Inferior parietal cortex (tissue), 1 donor: ENCODE measurements around the gene OR5M8.

Experiments used
- DNase-seq: peaks from one replicate; pipeline ENCODE4 v3.0.0-alpha.2; 2016; ENCODE audit errors: extremely low spot score

Gene OR5M8

DNA sequence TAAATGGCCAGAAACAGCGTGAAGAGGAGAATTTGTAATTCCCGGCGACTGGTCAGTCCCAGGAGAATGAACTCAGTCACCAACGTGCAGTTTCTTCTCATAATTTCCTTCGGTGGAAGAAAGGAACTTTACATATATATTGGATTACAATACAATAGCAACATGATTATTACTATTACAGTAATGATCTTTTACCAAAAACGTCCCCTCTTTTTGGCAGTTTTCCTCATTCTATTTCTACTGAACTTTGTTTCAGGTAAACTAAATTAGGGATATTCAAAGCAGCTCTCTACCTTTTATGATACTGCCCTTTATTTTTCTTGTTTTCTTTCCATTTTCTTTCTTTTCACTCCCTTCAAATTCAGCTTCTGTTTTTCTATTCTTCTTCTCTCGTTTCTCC, at the start of gene OR5M8:
OR5M8 (minus strand) TSS at position 101 of the 400 bp plus-strand sequence; CDS start at position 101, 0 bp downstream.
- no peak for DNase-seq

DNA sequence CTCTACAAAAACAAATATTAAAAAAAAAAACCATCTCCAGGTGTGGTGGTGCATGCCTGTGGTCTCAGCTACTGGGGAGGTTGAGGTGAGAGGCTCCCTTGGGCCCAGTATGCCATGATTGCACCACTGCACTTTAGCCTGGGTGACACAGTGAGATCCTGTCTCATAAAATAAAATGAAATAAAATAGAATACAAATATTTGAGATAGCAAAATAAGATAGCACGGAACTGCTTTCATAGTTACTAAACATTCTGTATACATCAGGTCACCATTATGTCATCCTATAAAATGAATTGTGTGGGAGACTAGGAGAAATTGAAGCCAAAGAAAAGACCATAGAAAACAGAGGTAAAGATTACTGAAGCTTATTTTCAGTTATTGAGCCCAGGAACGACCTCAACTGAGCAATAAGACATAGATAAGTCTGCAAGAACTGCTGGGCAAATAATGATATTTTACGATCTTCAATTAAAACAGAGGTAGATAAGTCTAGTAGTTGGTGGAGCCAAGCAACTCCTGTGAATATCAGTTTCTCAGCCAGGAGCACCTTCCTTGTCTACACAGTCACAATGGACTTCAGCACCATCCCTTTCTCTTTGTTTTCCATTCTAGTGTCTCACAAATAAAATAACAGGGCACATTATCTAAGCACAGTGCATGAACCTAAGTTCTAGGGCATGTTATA, 42.0 kb upstream of the OR5M8 start:
- DNase-seq, result no peak

DNA sequence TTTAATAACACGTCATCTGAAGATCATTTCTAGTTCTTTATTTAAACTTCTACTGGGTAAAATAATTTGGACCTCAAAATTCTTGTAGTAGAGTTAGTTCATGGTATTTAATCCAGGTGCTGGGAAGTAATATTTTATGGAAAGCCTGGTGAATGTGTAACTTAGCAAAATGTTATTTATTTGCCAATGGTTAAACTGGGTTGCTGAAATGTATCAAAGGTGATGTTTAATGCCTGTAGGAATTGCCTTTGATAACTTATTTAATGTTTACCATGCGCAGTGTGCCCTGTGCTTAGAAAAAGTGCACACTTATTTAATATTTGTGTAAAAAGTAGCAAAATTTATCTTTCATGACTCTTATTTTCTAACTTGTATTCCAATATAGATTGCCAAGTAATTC, 40.7 kb upstream of the OR5M8 start:
- DNase-seq, result no peak

DNA sequence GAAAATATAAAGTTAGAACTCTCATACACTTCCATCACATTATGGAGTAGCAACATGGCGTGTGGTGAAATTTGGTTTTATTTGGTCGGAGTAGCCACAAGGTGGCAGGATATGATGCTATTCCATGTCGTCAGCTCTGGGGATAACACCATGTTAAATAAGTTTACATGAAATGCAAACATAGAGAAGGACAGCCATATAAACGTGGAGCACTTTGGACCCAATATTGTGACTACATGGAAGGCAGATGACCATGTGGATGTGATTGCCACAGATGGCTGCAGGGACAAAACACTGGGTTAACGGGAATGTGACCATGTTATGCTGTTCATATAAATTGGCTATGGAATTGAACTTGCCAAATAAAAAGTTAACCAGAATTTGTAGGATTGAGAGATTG, 30.8 kb upstream of the OR5M8 start:
- DNase-seq, result no peak

DNA sequence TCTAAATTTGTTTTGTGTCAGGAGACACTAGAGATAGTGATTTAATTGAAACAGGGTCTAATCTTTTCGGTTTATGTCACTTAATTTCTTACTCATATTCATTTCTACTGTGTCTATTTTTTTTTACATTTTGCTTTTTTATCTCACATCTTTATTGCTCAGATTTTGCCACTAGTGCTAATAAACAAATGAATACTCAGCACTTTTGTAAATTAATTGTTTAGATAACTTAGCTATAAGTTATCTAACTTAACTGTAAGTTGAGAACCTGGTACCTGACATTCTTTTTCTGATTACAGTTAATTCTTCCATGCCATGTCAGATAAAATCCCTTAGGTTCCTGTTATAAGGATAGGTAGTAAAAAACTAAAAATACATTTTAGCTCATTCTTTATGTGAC, 22.1 kb upstream of the OR5M8 start:
- no peak for DNase-seq

DNA sequence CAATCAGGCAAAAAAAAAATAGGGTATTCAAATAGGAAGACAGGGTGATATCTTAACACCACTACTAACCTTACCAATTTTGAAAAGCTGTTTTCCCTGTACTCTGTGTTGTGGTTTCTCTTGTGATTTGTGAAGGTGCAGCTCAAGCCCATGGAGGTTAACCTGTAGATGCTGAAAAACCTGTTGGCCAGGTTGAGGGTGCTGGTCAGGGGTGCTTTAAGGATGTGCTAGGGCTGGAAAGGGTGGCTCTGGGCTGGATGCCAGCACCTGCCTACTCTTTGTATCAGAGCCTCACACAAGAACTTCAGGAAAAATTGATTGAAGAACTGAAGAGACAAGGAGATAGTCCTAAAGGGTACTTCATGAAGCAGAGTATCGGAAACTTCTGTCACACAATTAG, 18.3 kb upstream of the OR5M8 start:
- DNase-seq, result no peak

DNA sequence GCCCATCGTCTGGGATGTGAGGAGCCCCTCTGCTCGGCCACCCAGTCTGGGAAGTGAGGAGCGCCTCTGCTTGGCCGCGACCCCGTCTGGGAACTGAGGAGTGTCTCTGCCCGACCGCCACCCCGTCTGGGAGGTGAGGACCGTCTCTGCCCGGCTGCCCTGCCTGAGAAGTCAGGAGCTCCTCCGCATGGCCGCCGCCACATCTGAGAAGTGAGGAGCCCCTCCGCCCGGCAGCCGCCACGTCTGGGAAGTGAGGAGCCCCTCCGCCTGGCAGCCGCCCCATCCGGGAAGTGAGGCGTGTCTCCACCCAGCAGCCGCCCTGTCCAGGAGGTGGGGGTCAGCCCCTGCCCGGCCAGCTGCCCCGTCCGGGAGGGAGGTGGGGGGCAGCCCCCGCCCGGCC, 5.8 kb upstream of the OR5M8 start:
- DNase-seq, result no peak

DNA sequence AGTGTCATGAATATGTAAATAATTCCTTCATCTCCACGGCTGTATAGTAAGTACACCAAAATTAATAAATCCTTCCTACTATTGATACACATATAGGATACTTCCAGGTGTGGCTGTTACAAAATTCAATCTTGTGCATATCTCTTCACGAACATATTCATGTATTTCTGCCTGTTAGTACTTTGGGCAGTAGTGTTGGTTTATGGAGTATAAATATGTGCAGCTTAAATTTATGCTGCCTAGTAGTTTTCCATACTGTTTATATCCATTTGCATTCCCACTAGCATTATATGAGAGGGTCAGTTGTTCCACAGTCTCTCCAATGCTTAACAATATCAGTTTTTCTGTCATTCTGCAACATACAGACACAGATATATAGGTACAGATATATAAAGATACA, 3.9 kb upstream of the OR5M8 start:
- DNase-seq, result no peak

DNA sequence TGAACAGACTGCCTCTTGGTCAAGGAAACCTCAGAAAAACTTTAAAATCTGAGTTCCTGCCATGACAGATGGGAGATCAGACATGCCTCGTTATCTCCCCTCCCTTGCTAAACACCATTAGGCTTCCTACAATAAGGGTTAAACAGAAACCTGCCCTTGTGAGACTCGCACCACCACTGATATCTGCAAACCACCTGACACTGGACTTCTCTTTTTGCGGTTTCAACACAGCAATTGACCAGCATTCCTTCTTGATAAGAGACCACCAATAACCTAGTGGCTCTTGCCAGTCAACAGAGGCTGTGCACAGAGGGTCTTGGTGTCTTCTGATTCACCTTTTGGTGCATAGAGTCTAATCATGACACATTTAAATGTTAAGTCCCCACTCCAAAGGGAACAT, 4.4 kb downstream of the OR5M8 start:
- no peak for DNase-seq

DNA sequence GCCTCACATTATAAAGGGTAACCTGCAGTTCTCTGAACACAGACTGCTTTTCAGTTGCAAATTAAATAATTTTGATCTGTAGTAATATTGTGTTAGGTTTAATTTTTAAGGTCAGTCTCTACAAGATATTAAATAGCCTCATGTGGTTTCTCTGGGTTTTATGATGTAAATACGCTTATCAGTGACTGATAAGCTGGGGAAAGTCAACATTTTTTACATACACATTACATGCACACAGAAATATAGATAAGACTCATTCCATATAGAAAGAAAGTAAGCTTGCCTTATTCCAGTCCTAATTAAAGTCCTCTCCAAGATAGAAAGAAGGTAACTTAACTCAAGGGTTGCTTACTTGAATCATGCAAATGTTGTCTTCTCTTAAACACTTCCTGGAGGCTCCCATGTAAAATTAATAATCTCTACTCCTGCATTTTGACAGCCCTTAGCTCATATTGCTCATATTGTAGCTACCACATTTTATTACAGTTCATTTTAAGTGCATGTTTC, 16.4 kb downstream of the OR5M8 start:
- no peak for DNase-seq

DNA sequence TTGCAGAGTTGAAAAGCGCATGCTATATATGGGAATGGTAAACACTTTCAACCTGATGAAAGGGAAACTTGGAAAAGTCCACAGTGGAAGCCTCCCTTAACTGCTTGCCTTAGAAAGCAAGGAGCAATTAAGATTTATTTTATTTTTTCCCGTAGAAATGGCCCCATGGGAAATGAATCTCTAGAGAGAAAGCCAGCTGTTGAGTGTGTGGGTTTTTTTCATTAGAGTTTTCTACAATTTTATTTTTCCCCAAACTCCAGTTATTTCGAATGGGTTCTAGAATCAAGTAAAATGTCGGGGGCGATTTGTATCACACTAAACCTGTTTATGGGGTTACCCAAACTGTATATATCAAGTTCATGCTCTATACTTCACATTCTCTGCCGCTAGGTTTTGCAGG, 17.9 kb downstream of the OR5M8 start, which contains the start of gene OR5M3:
OR5M3 (minus strand) TSS at position 101 of the 400 bp plus-strand sequence. CDS start 2,855 bp downstream, outside the sequence.
- DNase-seq, result no peak

DNA sequence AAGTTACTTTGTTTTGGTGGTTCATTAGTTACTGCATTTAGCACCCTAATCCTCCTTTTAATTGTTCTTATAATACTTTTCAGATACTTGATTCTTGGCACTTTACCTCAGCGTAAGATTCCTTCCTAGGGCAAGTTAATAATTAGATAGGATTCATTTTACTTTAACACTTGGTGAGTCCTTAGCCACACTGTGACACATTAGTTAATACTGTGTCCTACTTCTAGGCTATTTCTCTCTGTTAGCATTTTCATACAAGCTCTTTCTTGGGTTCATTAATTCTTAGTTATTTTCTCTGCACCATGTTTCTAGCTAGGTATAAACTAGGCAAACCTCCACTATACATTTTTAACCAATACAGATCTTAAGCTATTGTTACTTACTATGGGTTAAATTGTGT, 34.1 kb downstream of the OR5M8 start:
- no peak for DNase-seq

DNA sequence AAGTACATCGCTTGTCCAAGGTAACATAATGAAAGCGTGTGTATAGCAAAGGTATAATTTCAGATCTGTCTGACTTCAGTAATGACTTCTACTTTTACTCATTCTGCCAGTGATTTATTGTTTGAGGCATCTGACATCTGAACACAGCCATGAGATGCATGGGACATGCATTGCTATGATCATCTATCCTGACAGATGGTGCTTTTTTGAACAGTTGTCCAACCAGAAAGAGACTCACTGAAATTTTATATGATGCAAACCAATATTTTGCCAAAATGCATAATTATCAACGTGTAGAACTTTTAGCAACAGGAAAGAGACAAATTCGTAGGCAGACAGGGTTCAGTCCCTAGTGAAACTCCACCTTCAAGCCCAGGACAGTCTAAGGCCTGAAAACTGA, 37.6 kb downstream of the OR5M8 start:
- no peak for DNase-seq
